Small intestine (tissue), 7 donors: ENCODE measurements around the gene NUDT13. TPM values are rescaled to one million over a fixed set of nuclear protein-coding genes. Genes with fewer than 3 reads are reported as not detected.

Source experiments
- DNase-seq, 2 donors: peaks; one replicate each; pipeline versions ENCODE4 v3.0.0 to v3.0.0-alpha.2; 2013
- FAIRE-seq: peaks from 2 replicates; lab custom pipeline; 2012; peaks lifted over from hg19 to GRCh38; lab: Jason Lieb, UNC
- H3K27ac ChIP-seq, 3 donors: one replicate each; pipeline ENCODE4 v1.5.1; 2013; ENCODE audit warnings: low read length in 2 of 3, mild to moderate bottlenecking in 2 of 3, control low read depth in 1 of 3, inconsistent platforms in 1 of 3, low read depth in 1 of 3, moderate library complexity in 1 of 3
- H3K27me3 ChIP-seq, 3 donors: one replicate each; pipeline ENCODE4 v1.6.1; 2013; ENCODE audit warnings: low read length in 3 of 3, inconsistent platforms in 1 of 3; ENCODE audit not compliant: control insufficient read depth in 3 of 3, insufficient read depth in 3 of 3
- H3K36me3 ChIP-seq, 3 donors: one replicate each; pipeline ENCODE4 v1.6.1; 2013; ENCODE audit warnings: low read length in 3 of 3, inconsistent platforms in 1 of 3, low read depth in 1 of 3, mild to moderate bottlenecking in 1 of 3, moderate library complexity in 1 of 3; ENCODE audit not compliant: control insufficient read depth in 3 of 3, insufficient read depth in 2 of 3
- H3K4me1 ChIP-seq, 3 donors: one replicate each; pipeline ENCODE4 v1.6.1; 2013; ENCODE audit warnings: low read length in 2 of 3, inconsistent platforms in 1 of 3, low read depth in 1 of 3, mild to moderate bottlenecking in 1 of 3, moderate library complexity in 1 of 3; ENCODE audit not compliant: control insufficient read depth in 3 of 3, insufficient read depth in 2 of 3
- H3K4me3 ChIP-seq, 3 donors: one replicate each; pipeline ENCODE4 v1.5.1; 2013; ENCODE audit warnings: low read length in 3 of 3, control low read depth in 1 of 3, inconsistent platforms in 1 of 3, low read depth in 1 of 3, mild to moderate bottlenecking in 1 of 3, moderate library complexity in 1 of 3
- H3K9me3 ChIP-seq, 2 donors: one replicate each; pipeline ENCODE4 v1.6.1; 2013; ENCODE audit warnings: low read depth in 1 of 2, low read length in 1 of 2; ENCODE audit not compliant: control insufficient read depth in 2 of 2, insufficient read depth in 1 of 2
- WGBS, 3 donors: extraction: QIAGEN DNeasy Blood & Tissue Kit; methylation state at CpG; one replicate each; pipeline ENCODE4 v1.1.7; 2013; 5-methylcytosine and 5-hydroxymethylcytosine counted together
- polyA plus RNA-seq, 4 donors: library from polyadenylated mRNA; stranded (reverse) in 3 of 4; unstranded in 1 of 4; fragments of 200-250 nt in 3 of 4; fragments of 120-200 nt in 1 of 4; gene quantifications; one replicate each; pipeline versions ENCODE4 v1.2.1 to v1.2.3, GENCODE V29; 2013
- donor health status: healthy with polysubstance abuse.
- donor health status: control.
- donor health status: control.
- donor health status: Bipolar disorder and iron deficiency.
- donor health status: healthy.

NUDT13 gene
- polyA plus RNA-seq, 4 donors = 1.9 to 4.7 (median 2.2) TPM

DNA sequence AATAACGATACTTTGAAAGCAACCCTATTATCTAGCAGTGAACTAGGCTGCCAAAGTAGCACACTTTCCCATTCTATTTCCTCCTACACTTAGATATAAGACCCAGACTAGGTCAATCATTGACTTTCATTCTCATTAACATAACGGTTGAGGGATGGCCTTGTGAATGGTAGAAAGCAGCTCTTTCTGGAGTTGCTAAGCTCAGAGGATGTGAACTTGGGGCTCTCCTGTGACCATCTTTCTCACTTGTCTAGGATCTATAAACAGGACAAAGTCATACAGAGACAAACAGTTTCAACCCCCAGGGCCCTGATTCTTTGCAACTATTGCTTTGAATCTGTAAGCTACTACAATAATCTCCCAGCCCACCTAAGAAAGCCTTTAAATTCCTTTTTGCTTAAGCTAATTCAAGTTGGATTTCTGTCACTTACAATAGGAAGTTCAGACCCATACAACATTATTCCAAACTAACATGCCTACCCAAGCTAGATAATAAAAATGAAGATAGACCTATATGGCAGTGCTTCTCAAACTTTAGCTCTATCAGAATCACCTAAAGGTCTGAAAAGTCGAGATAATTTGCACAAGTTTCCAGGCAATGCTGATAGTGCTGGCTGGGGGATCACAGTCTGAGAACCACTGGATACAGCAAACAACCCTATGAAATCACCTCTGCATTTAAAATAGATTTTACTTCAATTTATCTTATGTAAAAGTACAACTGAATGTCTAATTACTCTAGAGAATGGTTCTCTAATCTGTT, 30.3 kb upstream of the NUDT13 start:
- FAIRE-seq (no peak), DNase-seq (peak in 1 of 2 donors; percentile 6)
- Histone ChIP-seq H3K4me1 (peaks cover 0 to 9% (median 9%) of the 10 kb centered on the region in 3 donors), H3K4me3 (no peak overlapping the region), H3K27me3 (no peaks in the 10 kb centered on the region), H3K9me3 (no peaks in the 10 kb centered on the region), H3K27ac (no peak overlapping the region), H3K36me3 (peaks cover 0 to 8% (median 0%) of the 10 kb centered on the region in 3 donors)
- 62 to 81% (median 65%) methylated on average over 3 of the region's 3 CpGs for WGBS, 3 donors

DNA sequence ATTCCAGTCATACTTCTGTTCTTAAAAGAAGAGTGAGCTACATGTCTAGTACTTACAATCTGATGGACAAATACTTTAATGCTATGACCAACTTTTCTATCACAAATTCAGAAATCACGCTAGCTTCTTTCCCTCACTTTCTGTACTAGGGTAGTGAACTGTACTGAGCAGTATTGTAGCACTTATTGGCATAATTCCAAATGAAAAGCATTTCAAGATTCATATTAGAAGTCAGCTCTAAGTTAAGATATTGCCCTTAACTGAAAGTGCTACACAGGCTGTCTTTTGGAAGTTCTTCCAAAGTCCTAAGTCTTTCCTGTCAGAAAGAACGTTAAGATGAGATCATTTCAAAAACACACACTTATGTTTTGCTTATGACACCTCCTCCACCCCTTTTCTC, 27.0 kb upstream of the NUDT13 start:
- Histone ChIP-seq H3K36me3 (peaks cover 0 to 5% (median 0%) of the 10 kb centered on the region in 3 donors), H3K4me3 (no peak overlapping the region), H3K27me3 (no peaks in the 10 kb centered on the region), H3K4me1 (peaks cover 0 to 3% (median 0%) of the 10 kb centered on the region in 3 donors), H3K27ac (no peak overlapping the region), H3K9me3 (no peaks in the 10 kb centered on the region)
- FAIRE-seq (no peak), DNase-seq (peak; percentile 7 to 31)
- 38 to 45% (median 41%) methylated on average over 2 of the region's 2 CpGs for WGBS, 3 donors

DNA sequence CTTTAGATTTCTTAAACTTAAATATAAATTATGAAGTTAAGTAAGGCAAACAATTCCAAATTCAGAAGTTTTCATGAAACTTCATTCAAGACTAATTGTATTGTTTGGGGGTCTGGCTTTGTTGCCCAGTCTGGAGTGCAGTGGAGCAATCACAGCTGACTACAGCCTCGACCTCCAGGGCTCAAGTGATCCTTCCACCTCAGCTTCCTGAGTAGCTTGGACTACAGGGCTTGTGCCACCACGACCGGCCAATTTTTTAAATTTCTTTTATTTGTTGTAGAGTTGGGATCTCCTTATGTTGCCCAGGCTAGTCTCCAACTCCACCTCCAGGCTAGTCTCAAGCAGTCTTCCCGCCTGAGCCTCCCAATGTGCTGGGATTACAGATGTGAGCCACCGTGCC, 26.0 kb upstream of the NUDT13 start:
- no peak for FAIRE-seq

GRCh38 chr10:73086816-73087215, 23.4 kb upstream of the NUDT13 start:
- Histone ChIP-seq H3K9me3 (no peaks in the 10 kb centered on the region), H3K4me3 (no peak overlapping the region), H3K27ac (no peak overlapping the region), H3K27me3 (no peaks in the 10 kb centered on the region), H3K4me1 (no peaks in the 10 kb centered on the region), H3K36me3 (peaks cover 0 to 8% (median 0%) of the 10 kb centered on the region in 3 donors)
- WGBS, 3 donors = 75 to 81% (median 81%) methylated on average over 4 of the region's 4 CpGs
- FAIRE-seq (no peak), DNase-seq (no peak)

More for the DNA sequence above, 26.0 kb upstream of the NUDT13 start:
- Histone ChIP-seq H3K9me3 (no peaks in the 10 kb centered on the region), H3K36me3 (peaks cover 0 to 3% (median 0%) of the 10 kb centered on the region in 3 donors), H3K4me3 (no peak overlapping the region), H3K27ac (no peak overlapping the region), H3K4me1 (peaks cover 0 to 3% (median 0%) of the 10 kb centered on the region in 3 donors), H3K27me3 (no peaks in the 10 kb centered on the region)
- 85 to 93% (median 89%) methylated on average over 5 of the region's 5 CpGs for WGBS, 3 donors
- no peak for DNase-seq

- Histone ChIP-seq H3K27me3 (no peaks in the 10 kb centered on the region), H3K36me3 (peaks cover 0 to 8% (median 0%) of the 10 kb centered on the region in 3 donors), H3K9me3 (no peaks in the 10 kb centered on the region), H3K4me3 (no peak overlapping the region), H3K4me1 (no peaks in the 10 kb centered on the region), H3K27ac (no peak overlapping the region)
- FAIRE-seq = no peak
- no peak for DNase-seq
Measured at GRCh38 chr10:73088304-73088703, 22.0 kb upstream of the NUDT13 start.

- Histone ChIP-seq H3K27me3 (no peaks in the 10 kb centered on the region), H3K36me3 (peaks cover 0 to 8% (median 0%) of the 10 kb centered on the region in 3 donors), H3K27ac (no peak overlapping the region), H3K4me1 (peaks cover 0 to 14% (median 0%) of the 10 kb centered on the region in 3 donors), H3K4me3 (no peak overlapping the region), H3K9me3 (no peaks in the 10 kb centered on the region)
- no peak for DNase-seq
- no peak for FAIRE-seq
- 93 to 100% (median 96%) methylated on average over 3 of the region's 3 CpGs for WGBS, 3 donors
Measured at GRCh38 chr10:73092830-73093229, 17.4 kb upstream of the NUDT13 start.

DNA sequence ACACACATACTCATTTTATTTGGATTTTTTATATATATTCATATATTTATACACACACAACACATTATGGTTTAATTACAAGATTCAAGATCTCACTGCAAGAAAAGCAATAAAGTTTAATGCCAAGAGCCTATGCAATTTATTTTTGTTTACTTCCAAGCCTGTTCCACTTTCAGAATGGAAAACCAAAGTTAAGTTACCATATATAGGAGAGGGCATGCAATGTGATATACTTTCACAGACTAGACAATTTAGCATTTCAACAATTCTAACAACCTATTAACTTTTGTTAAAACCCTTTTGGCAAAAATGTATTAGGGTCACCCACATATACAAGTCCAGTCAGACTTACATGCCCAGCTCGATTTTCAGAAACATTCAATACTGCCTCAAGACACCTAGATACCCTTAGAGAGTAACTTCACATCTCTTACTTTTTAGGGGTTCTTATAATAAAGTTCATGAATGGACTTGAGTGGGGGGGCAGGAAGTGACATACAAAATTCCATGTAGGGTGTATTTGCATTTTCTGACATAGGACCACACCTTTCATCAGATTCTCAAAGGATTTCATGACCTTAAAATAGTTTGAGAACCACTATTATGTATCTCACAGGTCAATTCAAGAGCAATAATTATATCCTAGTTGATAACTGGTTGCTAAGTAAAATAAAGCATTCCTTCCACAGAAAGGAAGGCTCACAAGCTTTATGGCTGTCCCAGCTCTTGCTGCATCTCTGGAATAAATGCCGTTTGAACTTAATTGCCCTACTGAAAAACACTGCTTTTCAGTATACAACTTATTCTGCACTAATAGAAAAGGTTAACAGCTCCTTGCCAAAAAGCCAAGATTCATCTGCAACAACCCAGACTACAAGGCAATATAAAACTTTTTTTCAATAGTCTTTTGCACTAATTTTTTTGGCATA, 16.1 kb upstream of the NUDT13 start:
- no peaks in the 10 kb centered on the region for H3K9me3 ChIP-seq
- no peak for FAIRE-seq
- H3K4me3 ChIP-seq = no peak overlapping the region
- peak in 1 of 2 donors; percentile 53 for DNase-seq
- no peak overlapping the region for H3K27ac ChIP-seq
- H3K36me3 ChIP-seq = peaks cover 0 to 8% (median 0%) of the 10 kb centered on the region in 3 donors
- H3K4me1 ChIP-seq = peaks cover 0 to 14% (median 0%) of the 10 kb centered on the region in 3 donors
- no peaks in the 10 kb centered on the region for H3K27me3 ChIP-seq
- WGBS, 3 donors = 39 to 61% (median 46%) methylated on average over 2 of the region's 2 CpGs

- FAIRE-seq (no peak), DNase-seq (peak in 1 of 2 donors; percentile 5)
- peak overlapping the region in 1 of 3 donors; percentile 98 for H3K27ac ChIP-seq
- peaks cover 0 to 14% (median 0%) of the 10 kb centered on the region in 3 donors for H3K4me1 ChIP-seq
- WGBS, 3 donors = 6 to 9% (median 7%) methylated on average over 5 of the region's 5 CpGs
- H3K4me3 ChIP-seq = peak overlapping the region; percentile 79 to 86 (median 83)
- peaks cover 0 to 10% (median 0%) of the 10 kb centered on the region in 3 donors for H3K36me3 ChIP-seq
- H3K27me3 ChIP-seq = no peaks in the 10 kb centered on the region
- H3K9me3 ChIP-seq = no peaks in the 10 kb centered on the region
Measured at GRCh38 chr10:73094986-73095480, 15.2 kb upstream of the NUDT13 start.
